GM18498 (cell line): ENCODE measurements around the gene PRDM16.

ENCODE experiments used
- ATAC-seq: cut with Tn5 transposase; IDR thresholded peaks from one replicate; pipeline ENCODE4 v1.9.1; 2021; ENCODE audit warnings: mild to moderate bottlenecking, moderate library complexity; ENCODE audit not compliant: unreplicated experiment

PRDM16 gene

DNA sequence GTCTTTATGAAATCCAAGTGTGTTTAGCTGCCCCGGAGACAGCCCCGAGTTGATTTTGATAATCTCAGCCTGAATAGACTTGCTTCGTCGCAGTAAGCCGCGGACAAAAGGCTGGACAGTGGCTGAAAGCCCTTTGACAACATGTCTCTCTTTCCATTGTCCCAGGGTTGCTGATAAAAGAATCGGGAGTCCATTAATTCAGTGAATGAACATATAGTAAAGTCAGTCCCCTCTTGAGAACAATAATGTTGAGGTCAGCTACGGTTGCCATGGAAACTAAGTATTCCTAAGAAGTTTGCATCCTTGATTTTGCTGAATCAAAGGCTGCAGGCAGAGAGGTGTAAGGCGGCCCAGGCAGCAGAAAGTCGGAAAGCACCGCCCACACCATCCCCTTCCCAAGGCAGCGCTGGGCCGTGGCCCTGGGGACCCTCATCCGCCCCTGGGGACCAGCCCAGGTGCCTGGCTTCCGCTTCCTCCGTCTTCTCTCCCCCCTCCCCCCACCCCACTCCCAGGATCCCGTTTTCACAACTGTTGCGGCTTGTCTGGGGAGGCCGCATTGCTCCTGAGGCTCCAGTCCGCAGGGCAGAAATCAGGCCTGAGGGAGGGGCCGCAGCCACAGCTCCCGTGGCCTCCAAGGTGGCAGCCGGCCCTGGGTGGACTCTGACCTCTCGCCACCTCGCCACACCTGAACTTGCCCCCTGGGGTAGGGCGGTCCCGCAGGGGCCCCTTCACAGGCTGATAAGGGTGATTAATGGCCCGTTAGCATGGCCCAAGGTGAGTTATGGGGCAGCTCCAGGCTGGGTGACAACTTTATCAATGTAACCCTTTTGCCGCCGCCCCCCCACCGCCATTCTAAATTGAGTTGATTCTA, 180.9 kb downstream of the PRDM16 start:
- no peak for ATAC-seq

- ATAC-seq: no peak
These were observed 181.6 kb downstream of the PRDM16 start for GRCh38 chr1:3250624-3251023.

DNA sequence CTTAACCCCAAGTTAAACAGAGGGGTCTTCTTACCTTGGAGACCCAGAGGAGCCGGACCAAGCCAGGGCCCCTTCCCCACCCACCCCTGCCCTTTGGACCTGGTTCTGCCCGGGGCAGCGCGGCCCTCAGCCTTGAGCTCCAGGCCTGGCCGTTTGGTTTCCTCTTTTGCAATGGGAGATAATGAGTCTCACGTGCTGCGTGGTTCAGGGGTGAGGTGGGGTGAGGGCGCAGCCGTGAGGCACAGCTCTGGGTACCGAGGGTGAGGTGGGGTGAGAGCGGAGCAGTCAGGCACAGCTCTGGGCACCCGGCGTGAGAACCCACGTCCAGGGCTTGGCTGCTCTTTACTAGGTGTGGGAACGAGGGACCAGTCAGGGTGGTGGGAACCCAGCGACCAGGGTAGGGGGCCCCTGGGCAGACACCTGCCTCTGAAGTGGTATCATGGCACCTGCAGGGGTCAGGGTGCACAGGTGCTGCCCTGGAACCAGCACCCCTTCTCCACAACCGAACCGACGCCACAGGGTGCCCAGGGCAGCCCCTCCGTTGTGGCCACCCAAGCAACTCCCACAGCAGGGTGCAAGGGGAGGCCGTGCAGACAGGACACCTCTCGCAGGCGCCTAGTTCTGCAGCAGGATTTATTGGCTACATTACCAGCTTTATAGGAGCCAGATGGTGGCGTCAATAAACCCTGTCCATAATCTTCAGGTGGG, 182.2 kb downstream of the PRDM16 start:
- no peak for ATAC-seq

DNA sequence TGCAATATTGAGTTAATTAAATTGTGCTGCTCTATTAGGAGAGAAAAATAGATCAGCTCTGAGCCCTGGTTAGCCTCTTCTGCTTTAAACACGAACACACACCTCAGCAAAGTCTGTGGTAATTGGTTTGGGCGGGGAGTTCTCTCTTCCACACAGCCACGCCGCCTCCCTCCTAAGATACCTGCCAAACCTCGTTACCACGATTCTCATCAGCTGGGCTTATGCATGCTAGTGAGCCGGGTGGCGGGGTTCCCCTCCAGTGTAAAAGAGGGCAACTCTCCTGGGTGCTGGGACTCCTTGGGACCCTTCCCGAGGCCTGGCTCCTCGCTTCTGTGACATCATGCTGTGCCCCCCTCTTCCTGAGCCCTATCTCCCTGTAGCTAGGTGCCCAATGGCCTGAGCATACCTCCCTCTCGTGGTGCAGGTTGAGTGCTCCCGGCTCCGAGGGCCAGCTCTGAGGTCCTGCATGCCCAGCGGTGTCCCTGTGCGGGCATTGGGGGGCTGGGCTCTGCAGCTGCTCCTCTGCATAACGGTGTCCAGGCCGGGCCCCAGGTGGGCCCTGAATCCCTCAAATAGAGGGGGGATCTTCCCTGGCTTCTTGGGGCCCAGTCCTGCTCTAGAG, 182.9 kb downstream of the PRDM16 start:
- no peak for ATAC-seq

DNA sequence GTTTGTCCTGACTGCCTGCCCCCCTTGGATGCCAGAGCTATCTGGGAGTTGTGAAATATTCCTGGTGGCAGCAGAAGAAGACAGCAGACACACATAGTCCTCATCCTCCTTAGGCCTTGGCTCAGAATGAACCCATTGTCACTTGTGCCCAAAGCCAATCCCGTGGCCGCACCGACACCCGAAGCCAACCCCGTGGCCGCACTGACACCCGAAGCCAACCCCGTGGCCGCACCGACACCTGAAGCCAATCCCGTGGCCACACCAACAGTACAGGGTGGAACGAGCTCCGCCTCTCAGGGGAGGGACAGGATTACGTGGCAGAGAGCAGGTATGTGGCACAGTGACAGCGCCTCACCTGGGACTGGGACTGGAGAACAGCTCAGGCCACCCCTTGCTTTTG, 186.7 kb downstream of the PRDM16 start:
- ATAC-seq: no peak

- ATAC-seq: no peak
These were observed 188.8 kb downstream of the PRDM16 start for GRCh38 chr1:3257788-3258187.

DNA sequence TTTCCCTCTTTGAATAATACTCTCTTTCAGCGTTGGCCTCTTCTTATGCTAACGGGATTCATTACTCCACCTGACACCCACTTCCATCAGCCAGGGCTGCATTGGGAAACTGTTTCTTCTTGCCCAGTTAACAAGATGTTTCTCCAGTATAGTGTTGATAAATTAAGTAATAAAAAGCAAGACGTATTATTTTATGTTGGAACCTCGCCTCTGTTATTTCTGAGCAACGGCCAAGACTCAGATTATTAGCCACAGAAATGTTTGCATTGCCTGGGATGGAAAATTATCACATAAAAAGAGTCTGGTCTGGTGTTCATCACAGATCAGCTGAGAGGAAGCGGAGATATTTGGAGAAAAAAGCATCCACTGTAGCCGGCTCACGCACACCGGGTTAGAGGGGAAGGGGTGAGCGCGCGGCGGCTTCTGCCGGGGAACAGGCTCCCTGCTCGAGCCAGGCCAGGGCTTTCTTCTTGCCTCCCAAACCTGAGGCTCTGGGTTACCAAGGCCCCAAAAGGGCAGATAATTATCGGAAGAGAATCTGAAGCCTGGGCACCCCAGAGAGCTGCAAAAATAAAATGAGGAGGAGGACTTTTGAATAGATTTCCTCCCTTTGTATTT, 189.5 kb downstream of the PRDM16 start:
- ATAC-seq: no peak

GRCh38 chr1:3259020-3259419, 190.0 kb downstream of the PRDM16 start:
- no peak for ATAC-seq

DNA sequence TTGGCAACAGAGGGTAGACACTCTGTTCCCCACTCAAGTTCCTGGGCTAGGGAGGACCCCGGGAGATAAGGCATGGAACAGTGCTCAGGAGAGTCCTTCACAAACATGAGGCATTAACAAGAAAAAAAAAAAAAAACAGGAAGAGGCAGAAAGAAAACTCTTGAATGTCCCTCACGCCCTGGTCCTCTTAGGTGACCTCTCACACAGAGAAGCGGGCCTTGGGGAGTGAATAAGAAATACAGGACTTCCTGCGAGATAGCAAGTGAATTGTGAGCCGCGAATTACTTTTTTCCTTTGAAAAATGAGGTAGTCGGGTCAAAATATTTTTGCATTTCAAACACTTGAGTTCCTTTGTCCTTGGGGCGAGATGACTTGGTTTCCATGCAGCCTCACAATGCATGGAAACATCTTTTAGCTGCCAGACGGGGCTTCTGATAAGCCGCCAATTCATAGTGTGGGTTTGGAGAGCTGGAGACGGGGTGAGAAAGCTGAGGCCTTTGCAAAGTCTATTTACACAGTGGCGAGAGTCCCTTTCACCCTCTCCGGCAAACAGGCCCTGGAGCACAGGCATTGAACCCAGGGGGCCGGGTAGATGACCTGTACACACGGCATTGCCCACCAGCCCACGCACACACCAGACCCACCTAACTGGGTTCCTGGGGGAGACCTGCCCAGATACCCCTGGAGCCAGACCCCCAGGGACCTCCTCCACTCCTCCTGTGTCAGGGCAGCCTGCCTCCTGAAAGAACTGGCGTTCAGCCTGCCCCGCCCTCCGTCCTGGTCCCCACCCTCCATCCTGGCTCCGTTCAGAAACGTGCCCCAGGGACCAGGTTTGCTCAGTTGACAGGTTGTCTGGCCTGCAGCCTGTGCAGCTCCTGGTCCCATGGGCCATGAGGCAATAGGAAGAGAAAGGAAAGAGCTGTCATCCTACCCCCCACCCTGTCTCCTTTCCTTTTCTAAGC, 192.3 kb downstream of the PRDM16 start:
- no peak for ATAC-seq

- ATAC-seq: no peak
These were observed 193.1 kb downstream of the PRDM16 start for GRCh38 chr1:3261969-3262579.

DNA sequence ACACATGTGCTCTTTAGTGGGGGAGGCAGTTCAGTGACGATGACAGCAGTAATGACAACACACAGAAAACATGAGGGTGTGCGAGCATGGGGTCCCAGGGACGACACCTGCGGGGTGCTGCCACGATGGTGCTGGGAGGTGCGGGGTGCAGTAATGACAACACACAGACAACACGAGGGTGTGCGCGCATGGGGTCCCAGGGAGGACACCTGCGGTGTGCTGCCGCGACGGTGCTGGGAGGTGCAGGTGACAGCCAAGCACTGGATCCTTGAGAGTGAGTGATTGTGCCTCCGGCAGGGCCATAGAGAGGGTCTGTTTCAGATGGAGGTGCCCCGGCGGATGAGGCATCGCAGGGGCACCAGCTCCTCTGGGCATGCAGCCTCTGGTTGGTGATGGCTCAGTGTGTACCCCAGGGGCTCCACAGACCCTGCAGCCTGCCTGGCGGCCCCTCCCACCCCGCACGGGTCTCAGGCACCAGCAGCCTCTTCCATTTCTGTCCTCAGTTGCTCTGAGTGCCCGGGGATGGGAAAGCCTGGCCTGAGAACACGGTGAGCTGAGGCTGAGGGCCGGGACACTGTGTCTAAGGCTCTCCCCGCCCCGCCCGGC, 193.8 kb downstream of the PRDM16 start:
- no peak for ATAC-seq

- no peak for ATAC-seq
These were observed 194.8 kb downstream of the PRDM16 start for GRCh38 chr1:3263790-3264189.

- no peak for ATAC-seq
These were observed 195.5 kb downstream of the PRDM16 start for GRCh38 chr1:3264456-3264855.

DNA sequence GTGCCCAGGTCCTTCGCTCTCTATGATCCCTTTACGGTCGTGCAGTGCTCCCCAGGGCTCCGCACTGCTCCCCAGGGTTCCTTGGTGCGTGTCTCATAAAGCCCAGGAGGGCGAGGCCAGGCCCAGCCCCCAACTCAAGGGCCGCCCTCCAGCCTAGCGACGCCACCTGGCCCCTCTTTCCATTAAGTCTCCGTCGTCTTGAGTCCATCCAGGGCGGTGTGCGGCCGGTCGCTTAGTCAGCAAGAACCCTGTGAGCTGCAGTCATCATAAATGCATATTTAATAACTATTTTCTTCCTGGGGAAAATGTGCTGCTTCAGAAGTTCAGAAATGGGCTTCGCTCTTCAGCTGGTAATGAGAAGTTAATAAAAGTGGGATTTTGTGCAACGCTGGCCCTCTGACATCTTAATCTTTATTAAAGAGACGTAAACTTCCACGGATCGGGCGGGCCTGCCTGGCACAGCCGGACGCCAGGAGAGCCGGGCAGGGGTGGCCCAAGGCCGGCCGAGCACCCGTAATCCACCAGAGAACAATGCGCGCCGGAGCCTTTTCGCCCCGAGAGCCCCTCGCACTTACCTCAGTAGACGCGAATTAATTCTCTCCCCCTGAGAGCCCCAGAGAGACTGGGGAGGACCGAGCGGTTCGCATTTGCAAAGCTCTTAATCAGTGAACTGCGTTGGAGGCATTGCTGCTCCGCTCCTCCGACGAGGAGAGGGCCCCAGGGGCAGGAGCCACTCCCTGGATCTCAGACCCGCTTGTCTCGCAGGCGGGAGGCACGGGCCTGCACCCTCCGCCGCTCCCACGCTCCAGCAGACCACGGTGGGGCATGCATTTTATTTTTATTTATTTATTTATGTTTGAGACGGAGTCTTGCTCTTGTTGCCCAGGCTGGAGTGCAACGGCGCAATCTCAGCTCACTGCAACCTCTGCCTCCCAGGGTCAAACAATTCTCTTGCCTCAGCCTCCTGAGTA, 197.1 kb downstream of the PRDM16 start:
- ATAC-seq: no peak

GRCh38 chr1:3266870-3267549, 198.0 kb downstream of the PRDM16 start:
- no peak for ATAC-seq

DNA sequence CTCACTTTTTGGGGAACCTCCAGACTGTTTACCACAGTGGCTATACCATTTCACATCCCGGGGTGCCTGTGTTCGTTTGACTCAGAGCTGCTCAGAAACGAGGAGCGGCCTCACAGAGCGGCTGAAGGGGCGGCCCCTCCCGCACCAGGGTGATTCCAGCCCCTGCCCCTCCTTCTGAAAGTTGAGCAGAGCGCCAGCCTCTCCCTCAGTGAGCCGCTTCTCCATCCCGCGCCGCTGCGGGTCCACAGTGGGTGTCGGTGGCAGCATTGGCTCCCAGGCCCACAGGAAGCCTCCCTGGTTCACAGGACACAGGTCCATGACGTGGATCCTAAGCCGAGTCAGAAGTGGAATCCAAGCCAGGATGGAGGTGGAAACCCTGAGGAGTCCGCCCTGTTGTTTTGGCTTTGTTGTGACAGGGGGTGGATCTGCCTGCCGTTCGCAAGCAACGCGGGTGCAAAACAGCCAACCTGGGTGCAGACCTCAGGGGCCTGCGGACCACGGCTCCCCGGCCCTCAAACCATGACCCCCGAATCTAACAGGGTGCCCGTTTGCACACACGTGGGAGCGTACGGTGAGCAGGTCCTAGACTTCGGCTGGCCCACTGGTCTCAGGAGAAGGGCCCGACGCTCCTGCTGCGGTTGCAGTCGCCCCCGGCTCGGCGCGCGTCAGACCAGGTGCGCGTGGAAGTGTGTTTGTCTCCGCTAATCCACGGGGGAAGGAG, 198.7 kb downstream of the PRDM16 start:
- no peak for ATAC-seq

DNA sequence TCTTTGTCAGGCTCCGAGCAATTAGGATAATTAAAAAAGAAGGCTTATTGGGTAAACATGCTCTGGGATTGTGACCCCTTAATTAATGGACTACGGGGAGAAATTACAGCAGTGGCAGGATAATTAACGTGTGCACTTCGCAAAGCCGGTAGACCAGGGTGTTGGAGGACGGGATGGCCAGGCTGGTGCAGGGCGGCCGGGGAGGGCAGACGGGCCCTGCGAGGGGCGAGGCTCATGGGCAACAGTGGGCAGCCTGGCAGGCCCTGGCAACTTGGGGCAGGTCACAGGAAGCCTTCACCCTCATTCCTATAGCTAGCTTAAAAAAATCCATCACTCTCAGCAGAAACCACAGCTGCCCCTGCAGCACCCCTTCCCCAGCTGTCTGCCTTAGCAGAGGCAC, 199.3 kb downstream of the PRDM16 start:
- no peak for ATAC-seq
